ENCODE measurements around the gene MOB3C. TPM values are rescaled to one million over a fixed set of nuclear protein-coding genes. Genes with fewer than 3 reads are reported as not detected.

The MOB3C gene
- polyA plus RNA-seq, 1 donor (not counting 4 experiments of a cell fraction or from before 2014, with no cell fraction given) = 18.4 TPM

DNA sequence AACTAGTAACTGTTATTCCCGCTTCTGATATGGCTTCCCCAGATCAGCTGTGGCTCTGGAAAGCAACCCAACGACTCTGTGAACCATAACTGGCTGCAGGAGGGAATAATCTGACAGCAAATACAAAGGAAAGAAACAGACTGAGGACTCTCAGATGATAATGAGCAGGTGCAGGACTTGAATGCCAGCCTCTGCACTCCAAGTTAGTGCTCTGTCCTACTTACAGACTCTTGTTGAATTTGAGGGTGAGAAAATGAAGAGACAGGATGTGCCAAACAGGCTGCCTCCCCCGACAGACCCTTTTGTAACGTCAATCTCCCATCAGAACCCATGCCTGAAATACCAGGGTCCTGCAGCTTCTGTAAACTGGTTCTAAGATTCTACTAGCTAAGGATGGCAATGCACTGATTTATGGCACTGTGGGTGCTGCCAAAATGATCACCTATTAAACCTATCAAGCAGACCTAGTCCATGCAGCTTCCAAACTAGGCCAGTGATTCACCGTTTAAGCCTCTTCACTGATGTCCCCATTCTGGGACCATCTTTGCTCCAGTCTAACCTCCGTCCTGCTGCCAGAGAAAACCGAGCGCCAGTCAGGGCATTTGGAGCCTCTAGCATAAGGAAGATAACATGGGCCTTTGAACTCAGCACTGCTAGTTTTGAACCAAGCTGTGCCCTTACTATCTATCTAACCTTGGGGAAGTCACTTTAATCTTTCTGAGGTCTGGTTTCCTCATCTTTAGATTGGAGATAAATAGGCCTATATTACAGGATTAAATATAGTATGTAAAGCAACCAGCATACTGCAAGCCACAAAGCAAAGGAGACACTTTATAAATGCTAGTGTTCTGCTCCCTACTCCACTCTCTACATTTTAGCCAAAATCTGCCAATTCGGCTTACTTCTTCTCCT, 17.3 kb downstream of the MOB3C start:
- H3K4me1 ChIP-seq (ENCODE audit: control insufficient read depth, extremely low read depth, insufficient read depth, low read length) = peaks cover 10% of the 10 kb centered on the region
- H3K79me2 ChIP-seq (ENCODE audit: control insufficient read depth, insufficient read depth, low read length) = peaks cover 39% of the 10 kb centered on the region
- no peak overlapping the region for H3K9ac ChIP-seq (ENCODE audit: control insufficient read depth, extremely low read depth, insufficient read depth, low read length)
- no peak for DNase-seq (ENCODE audit: low read depth, low spot score)
- peaks cover 0 to 4% of the 10 kb centered on the region in 2 experiments for H3K36me3 ChIP-seq (ENCODE audit: control insufficient read depth in 2 of 2, extremely low read depth in 1 of 2, insufficient read depth in 2 of 2, low read length in 2 of 2)
- H3K27ac ChIP-seq (ENCODE audit: control insufficient read depth, insufficient read depth, low read length) = no peak overlapping the region
- TF ChIP-seq, protein P1, sequence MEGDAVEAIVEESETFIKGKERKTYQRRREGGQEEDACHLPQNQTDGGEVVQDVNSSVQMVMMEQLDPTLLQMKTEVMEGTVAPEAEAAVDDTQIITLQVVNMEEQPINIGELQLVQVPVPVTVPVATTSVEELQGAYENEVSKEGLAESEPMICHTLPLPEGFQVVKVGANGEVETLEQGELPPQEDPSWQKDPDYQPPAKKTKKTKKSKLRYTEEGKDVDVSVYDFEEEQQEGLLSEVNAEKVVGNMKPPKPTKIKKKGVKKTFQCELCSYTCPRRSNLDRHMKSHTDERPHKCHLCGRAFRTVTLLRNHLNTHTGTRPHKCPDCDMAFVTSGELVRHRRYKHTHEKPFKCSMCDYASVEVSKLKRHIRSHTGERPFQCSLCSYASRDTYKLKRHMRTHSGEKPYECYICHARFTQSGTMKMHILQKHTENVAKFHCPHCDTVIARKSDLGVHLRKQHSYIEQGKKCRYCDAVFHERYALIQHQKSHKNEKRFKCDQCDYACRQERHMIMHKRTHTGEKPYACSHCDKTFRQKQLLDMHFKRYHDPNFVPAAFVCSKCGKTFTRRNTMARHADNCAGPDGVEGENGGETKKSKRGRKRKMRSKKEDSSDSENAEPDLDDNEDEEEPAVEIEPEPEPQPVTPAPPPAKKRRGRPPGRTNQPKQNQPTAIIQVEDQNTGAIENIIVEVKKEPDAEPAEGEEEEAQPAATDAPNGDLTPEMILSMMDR (optimal IDR thresholded peaks at IDR 0.05 in 1 of 3, IDR thresholded peaks at IDR 0.05 in 1 of 3, conservative IDR thresholded peaks at IDR 0.05 in 1 of 3; ENCODE audit: extremely low read depth in 1 of 3, insufficient read depth in 2 of 3, low read length in 3 of 3) = no peak
- no peak for TF ChIP-seq EZH2 (IDR thresholded peaks at IDR 0.05; ENCODE audit: low read length)
- no peaks in the 10 kb centered on the region for H3K27me3 ChIP-seq (ENCODE audit: control insufficient read depth, extremely low read depth, insufficient read depth, low read length)
- H3K4me3 ChIP-seq (ENCODE audit: control insufficient read depth in 2 of 3, extremely low read depth in 1 of 3, insufficient read depth in 2 of 3, low read depth in 1 of 3, low read length in 3 of 3) = no peak overlapping the region
- no peak for FAIRE-seq
- no peaks in the 10 kb centered on the region for H3K9me1 ChIP-seq (ENCODE audit: control insufficient read depth, extremely low read depth, insufficient read depth, low read length)
- no peaks in the 10 kb centered on the region for H4K20me1 ChIP-seq (ENCODE audit: control insufficient read depth, extremely low read depth, insufficient read depth, low read length)
- no peak overlapping the region for H3K4me2 ChIP-seq (ENCODE audit: control insufficient read depth, extremely low read depth, insufficient read depth, low read depth, low read length)
- no peak overlapping the region for H2AFZ ChIP-seq (ENCODE audit: control insufficient read depth, low read length)
- dilution Hi-C loops (cut with MboI; ENCODE audit: extremely low pct_ligation_motif_present, low sequenced_read_pairs) = no loop called here
- H3K9me3 ChIP-seq (ENCODE audit: control insufficient read depth, low read depth, low read length) = no peaks in the 10 kb centered on the region

DNA sequence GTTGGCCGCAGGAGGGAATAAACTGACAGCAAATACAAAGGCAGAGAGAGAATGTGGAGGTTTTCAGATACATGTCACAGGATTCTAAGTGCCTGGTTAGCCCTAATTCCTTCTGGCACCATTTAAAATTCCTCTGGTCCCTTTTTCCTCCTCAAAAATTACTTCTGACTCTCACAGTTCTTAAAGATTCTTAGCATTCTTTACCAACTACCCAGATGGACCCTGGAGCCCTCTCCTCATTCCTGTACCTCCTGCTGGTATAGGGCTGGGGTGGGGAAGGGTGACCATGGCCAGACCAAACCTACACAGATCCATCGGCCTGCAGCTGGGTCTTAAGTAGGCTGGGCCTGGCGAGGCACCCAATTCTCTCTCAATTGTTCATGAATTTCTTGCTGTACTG, 19.8 kb downstream of the MOB3C start:
- FAIRE-seq = no peak
- H3K9me3 ChIP-seq (ENCODE audit: control insufficient read depth, low read depth, low read length) = no peaks in the 10 kb centered on the region
- dilution Hi-C loops (cut with MboI; ENCODE audit: extremely low pct_ligation_motif_present, low sequenced_read_pairs) = no loop called here
- no peak overlapping the region for H3K4me3 ChIP-seq (ENCODE audit: control insufficient read depth in 2 of 3, extremely low read depth in 1 of 3, insufficient read depth in 2 of 3, low read depth in 1 of 3, low read length in 3 of 3)
- H3K9me1 ChIP-seq (ENCODE audit: control insufficient read depth, extremely low read depth, insufficient read depth, low read length) = no peaks in the 10 kb centered on the region
- H3K9ac ChIP-seq (ENCODE audit: control insufficient read depth, extremely low read depth, insufficient read depth, low read length) = no peak overlapping the region
- no peak overlapping the region for H3K4me2 ChIP-seq (ENCODE audit: control insufficient read depth, extremely low read depth, insufficient read depth, low read depth, low read length)
- H2AFZ ChIP-seq (ENCODE audit: control insufficient read depth, low read length) = no peak overlapping the region
- TF ChIP-seq, protein P1 (optimal IDR thresholded peaks at IDR 0.05 in 1 of 3, IDR thresholded peaks at IDR 0.05 in 1 of 3, conservative IDR thresholded peaks at IDR 0.05 in 1 of 3; ENCODE audit: extremely low read depth in 1 of 3, insufficient read depth in 2 of 3, low read length in 3 of 3) = no peak
- TF ChIP-seq EZH2 (IDR thresholded peaks at IDR 0.05; ENCODE audit: low read length) = no peak
- H3K79me2 ChIP-seq (ENCODE audit: control insufficient read depth, insufficient read depth, low read length) = peaks cover 22% of the 10 kb centered on the region
- no peaks in the 10 kb centered on the region for H3K27me3 ChIP-seq (ENCODE audit: control insufficient read depth, extremely low read depth, insufficient read depth, low read length)
- H3K36me3 ChIP-seq (ENCODE audit: control insufficient read depth in 2 of 2, extremely low read depth in 1 of 2, insufficient read depth in 2 of 2, low read length in 2 of 2) = peaks cover 7 to 9% of the 10 kb centered on the region in 2 experiments
- no peak for DNase-seq (ENCODE audit: low read depth, low spot score)
- H3K27ac ChIP-seq (ENCODE audit: control insufficient read depth, insufficient read depth, low read length) = no peak overlapping the region
- no peaks in the 10 kb centered on the region for H4K20me1 ChIP-seq (ENCODE audit: control insufficient read depth, extremely low read depth, insufficient read depth, low read length)
- no peaks in the 10 kb centered on the region for H3K4me1 ChIP-seq (ENCODE audit: control insufficient read depth, extremely low read depth, insufficient read depth, low read length)
